NCI-H460 (cell line): ENCODE measurements around the gene GSTT2B. TPM values are rescaled to one million over a fixed set of nuclear protein-coding genes. Genes with fewer than 3 reads are reported as not detected.
A peak's percentile ranks its signal among the peaks of the same experiment; 100 is the strongest.
"Not testable (repeated sequence)": the region's sequence is repeated elsewhere in the genome, so short reads cannot be mapped to it uniquely, and the experiment has no call there.

Source experiments
- DNase-seq: peaks from one replicate; pipeline ENCODE4 v3.0.0-alpha.2; 2016; ENCODE audit warnings: low read depth; ENCODE audit errors: extremely low read depth
- total RNA-seq: library from RNA; depleted of rRNA; stranded (reverse); fragments of >200 nt; shearing (Covaris generic); gene quantifications from 2 replicates; pipeline ENCODE4 v1.2.3, GENCODE V29; 2014

Gene GSTT2B
- total RNA-seq, 1 experiment from 2014 or later, result 1.2 TPM

- not testable (repeated sequence) for DNase-seq
Measured at GRCh38 chr22:23986538-23987178, 25.7 kb upstream of the GSTT2B start.

DNA sequence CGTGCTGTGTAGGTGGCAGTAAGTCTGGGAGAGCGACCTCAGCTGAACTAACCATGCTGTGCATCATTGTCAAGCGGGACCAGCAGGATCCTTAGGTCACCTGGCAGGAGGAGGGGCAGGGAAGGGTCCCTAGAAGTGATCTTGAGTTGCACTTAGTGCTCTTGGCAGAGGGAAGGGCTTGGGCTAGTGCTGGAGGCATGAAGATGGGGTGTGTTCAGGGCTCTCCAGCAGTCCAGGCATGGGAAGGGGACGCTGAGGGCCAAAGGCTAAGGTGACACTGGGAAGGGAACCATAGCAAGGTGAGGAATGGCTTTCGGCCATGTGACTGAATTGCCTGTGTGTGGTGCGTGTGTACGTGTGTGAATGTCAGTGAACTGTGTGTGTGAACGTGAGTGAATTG is 25.1 kb upstream of the GSTT2B start:
- not testable (repeated sequence) for DNase-seq

- no peak for DNase-seq
Measured at GRCh38 chr22:23984430-23984829, 23.4 kb upstream of the GSTT2B start.

DNA sequence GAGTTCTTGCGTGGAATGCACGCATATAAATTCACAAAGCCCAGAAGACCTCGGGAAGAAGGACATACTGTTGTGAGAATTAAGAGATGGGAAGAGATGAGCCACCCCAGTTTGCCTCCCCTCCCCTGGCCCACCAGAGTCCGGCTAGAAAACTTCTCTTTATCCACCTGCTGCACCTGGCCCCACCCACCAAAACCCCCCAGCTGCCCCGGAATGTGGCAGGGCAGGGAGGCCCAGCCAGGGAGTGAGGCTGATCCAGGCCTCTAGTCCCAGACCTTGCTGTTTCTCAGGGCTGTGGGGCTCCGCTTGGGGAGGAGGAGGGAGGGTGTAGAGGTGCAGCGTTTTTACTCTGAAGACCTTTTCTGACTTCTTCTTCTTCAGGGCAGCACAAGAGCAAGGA is 19.6 kb upstream of the GSTT2B start:
- not testable (repeated sequence) for DNase-seq

DNA sequence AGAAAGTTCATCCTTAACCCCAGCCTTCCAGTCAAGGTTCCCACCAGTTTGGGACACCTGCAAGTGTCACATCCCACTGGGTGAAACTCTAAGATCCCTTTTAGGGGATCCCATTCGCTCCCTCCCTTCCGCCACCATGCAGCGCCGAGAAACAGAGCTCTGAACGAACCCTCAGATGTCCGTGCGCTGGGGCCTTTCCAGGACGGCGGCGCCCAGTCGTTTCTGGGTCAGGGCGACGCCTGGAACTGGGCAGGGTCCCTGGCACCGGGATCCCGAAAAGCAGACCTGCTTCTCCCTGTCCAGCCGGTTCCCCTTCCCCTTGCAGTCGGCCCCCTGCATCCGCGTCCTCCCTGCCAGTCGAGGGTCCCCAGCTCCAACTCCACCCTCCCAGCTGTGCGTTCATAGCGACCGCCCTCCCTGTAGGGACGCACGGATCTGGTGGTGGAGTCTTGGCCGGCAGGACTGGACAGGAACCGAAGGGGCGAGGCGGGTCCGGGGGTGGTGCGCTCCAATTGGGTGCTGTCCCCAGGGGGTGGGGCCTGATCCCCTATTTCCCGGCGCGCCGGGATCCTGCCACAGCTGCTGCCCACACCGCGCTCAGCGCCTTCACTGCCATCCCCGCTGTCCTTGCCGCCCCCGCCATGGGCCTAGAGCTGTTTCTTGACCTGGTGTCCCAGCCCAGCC is 18.7 kb upstream of the GSTT2B start, which contains the start of gene GSTT2:
GSTT2 (plus strand) TSS at position 578 of the 684 bp plus-strand sequence.
- DNase-seq, result not testable (repeated sequence)

- DNase-seq, result not testable (repeated sequence)
Measured at GRCh38 chr22:23977304-23977703, 16.3 kb upstream of the GSTT2B start.

DNA sequence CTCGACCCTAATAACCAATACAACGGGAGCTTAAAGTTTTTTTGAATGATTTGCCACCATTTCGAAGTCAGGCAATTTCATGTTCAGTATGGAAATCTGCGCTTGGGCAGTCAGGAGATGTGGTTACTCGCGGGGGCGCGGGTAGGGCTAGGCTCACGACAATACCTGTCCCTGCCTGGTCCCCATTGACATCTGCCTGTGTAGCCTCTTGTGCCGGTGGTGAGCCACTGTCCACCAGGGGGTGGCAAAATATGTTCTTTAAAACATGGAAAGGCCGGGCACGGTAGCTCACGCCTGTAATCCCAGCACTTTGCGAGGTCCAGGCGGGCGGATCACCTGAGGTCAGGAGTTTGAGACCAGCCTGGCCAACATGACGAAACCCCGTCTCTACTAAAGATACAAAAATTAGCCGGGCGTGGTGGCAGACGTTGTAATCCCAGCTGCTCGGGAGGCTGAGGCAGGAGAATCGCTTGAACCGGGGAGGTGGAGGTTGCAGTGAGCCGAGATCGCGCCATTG is 13.9 kb upstream of the GSTT2B start:
- DNase-seq, result not testable (repeated sequence)

- DNase-seq, result not testable (repeated sequence)
Measured at GRCh38 chr22:23974345-23974744, 13.3 kb upstream of the GSTT2B start, which contains the start of gene DDT. Gene DDT, minus strand, starts transcription at chr22:23974441. Its CDS starts 27 bp downstream, at chr22:23974414.

DNA sequence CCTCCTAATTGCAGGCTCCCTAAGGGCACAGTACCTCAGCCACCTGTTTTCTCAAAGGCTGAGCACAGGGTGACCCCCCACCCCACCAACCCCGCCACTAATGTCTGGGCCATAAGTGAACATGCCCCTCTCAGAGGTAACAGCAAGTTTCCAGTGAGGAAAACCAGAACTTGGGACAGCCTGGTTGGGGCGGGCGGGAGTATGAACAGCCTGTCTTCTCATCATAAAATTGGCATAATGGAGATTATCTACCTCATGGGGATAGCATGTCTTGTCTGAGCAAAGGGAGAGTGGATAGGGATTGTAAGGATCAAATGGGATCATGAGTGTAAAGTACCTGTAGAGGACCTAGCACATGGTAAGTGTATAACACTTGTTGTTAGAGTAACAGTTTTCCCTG is 10.9 kb upstream of the GSTT2B start:
- DNase-seq, result not testable (repeated sequence)

DNA sequence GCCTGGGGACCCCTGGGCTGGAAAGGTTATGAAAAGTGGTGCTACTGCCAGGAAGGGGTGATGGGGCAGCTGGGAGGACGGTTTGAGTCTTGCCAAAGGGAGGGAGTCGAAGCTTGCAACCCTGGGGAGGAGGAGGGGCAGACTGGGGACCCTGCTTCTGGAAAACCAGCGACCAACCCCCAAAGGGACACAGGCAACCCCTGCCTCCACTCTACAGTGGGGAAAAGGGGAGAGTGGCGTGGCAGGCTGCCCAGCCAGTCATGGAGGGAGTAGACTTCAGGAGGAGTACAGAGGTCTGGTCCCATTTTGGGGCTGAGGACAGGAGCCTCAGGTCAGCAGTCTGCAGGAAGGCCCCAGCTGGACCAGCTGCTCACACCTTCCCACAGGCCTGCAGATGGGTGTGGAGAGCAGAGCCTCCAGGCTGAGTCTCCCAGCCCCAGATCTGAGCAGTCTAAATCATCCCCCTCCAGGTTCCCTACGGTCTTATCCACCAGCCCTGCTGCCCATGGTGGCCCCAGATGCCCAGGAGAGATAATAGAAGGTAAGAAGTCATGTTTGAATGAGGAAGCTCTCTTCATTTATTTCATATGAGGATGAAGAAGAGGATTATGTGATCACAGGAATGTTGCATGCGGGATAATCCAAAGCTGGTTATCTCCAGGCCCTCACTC is 10.0 kb upstream of the GSTT2B start:
- DNase-seq, result no peak

DNA sequence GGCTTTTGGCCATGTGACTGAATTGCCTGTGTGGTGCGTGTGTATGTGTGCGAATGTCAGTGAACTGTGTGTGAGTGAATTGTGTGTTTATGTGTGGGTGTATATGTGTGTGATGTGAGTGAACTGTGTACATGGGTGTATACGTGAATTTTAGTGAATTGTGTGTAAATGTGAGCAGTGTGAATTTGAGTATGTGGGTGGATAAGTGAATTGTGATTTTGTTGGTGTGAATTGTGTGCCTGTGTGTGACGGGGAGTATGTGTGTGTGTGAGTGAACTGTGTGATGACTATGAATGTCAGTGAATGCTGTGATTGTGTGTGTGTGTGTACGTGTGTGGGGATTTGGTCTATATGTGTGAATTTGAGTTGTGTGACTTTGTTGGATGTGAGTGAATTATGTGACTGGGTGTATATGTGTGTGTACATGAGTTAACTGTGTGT is 9.2 kb upstream of the GSTT2B start:
- no peak for DNase-seq

GRCh38 chr22:23969071-23969470 is 8.1 kb upstream of the GSTT2B start:
- DNase-seq, result no peak

DNA sequence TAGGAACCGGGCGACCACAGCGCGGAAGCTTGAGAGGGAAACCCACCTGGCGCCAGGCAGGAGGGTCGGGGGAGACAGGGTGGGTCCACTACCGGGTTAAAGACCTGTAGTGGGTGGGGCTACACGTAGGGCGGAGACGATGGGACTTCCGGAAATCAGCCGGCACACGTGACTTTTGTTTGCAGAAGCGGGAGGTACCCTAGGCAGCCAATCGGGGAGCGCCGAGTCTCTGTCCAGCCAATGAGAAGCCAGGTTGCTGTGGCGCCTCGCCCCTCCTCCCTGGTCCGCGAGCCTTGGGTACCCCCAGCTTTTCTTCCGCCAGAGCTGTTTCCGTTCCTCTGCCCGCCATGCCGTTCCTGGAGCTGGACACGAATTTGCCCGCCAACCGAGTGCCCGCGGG is 5.6 kb upstream of the GSTT2B start, which contains the start of gene DDTL:
DDTL (plus strand) TSS at position 321 of the 400 bp plus-strand sequence; CDS start at position 348, 27 bp downstream.
- not testable (repeated sequence) for DNase-seq

- not testable (repeated sequence) for DNase-seq
Measured at GRCh38 chr22:23966094-23966493, 5.1 kb upstream of the GSTT2B start.

GRCh38 chr22:23956301-23956900 is 4.6 kb downstream of the GSTT2B start:
- DNase-seq, result peak; percentile 62

DNA sequence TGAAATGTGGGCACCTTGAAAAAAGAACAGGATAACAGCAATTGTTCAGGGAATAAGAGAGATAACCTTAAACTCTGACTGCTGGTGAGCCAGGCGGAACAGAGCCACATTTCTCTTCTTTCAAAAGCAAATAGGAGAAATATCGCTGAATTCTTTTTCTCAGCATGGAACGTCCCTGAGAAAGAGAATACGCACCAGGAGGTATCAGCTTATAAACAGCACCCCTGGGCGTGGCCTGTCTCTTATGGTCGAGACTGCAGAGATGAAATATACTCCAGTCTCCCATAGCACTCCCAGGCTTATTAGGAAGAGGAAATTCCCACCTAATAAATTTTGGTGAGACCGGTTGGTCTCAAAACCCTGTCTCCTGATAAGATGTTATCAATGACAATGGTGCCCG is 5.1 kb downstream of the GSTT2B start:
- DNase-seq, result not testable (repeated sequence)

DNA sequence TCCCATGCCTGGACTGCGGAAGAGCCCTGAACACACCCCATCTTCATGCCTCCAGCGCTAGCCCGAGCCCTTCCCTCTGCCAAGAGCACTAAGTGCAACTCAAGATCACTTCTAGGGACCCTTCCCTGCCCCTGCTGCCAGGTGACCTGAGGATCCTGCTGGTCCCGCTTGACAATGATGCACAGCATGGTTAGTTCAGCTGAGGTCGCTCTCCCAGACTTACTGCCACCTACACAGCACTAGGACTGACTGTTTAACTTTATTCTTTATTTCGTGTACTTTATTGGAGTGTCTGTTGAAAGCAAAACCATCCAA is 6.0 kb downstream of the GSTT2B start:
- not testable (repeated sequence) for DNase-seq

- not testable (repeated sequence) for DNase-seq
Measured at GRCh38 chr22:23954193-23954990, 6.6 kb downstream of the GSTT2B start.

- DNase-seq, result not testable (repeated sequence)
Measured at GRCh38 chr22:23953485-23953884, 7.5 kb downstream of the GSTT2B start.
